HG03135 (cell line): ENCODE results near the gene EML1.

Experiments
- ATAC-seq: cut with Tn5 transposase; IDR thresholded peaks from one replicate; pipeline ENCODE4 v1.9.1; 2021; ENCODE audit warnings: mild to moderate bottlenecking, moderate library complexity; ENCODE audit not compliant: unreplicated experiment

EML1 gene, protein sequence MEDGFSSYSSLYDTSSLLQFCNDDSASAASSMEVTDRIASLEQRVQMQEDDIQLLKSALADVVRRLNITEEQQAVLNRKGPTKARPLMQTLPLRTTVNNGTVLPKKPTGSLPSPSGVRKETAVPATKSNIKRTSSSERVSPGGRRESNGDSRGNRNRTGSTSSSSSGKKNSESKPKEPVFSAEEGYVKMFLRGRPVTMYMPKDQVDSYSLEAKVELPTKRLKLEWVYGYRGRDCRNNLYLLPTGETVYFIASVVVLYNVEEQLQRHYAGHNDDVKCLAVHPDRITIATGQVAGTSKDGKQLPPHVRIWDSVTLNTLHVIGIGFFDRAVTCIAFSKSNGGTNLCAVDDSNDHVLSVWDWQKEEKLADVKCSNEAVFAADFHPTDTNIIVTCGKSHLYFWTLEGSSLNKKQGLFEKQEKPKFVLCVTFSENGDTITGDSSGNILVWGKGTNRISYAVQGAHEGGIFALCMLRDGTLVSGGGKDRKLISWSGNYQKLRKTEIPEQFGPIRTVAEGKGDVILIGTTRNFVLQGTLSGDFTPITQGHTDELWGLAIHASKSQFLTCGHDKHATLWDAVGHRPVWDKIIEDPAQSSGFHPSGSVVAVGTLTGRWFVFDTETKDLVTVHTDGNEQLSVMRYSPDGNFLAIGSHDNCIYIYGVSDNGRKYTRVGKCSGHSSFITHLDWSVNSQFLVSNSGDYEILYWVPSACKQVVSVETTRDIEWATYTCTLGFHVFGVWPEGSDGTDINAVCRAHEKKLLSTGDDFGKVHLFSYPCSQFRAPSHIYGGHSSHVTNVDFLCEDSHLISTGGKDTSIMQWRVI

DNA sequence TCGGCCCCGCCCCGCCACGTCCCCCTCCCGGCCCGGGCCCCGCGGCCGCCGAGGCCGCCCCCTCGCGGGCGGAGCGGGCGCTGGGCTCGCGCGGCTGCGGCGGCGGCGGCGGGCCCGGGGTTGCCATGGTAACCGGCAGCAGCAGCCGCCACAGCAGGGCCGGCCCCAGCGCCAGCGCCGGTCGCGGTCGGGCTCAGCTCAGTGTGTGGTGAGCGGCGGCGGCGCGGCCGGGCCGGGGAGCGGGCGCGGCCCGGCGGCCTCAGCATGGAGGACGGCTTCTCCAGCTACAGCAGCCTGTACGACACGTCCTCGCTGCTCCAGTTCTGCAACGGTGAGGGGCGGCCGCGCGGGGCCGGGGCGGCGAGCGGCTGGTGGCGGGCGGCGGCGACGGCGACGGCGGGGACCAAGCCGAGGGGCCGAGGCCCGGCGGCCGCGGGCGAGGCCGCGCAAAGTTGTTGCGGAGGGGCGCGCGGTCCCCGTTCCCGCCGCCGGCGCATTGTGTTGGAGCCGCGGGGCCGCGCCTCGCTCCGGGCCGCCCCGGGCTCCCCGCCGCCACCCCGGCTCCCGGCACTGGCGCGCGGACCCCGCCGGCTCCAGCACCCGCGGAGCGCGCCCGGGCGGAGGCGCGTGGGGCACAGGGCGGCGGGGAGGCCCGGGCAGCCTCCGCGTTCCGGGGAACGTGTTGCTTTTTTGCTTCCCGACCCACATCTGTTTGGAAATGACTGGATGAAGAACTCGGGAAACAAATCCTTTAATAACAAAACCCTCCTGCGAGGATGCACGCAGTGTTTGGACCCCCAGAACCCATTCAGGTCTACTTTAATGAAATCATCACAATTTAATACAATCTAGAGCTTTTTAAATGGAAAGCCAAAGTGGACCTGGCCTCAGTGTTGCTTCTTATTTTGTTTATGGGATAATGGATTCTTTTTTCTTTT lies at the start of gene EML1:
TSS of gene EML1 (plus strand) at position 201 of the 938 bp plus-strand sequence. CDS start at position 265, 64 bp downstream.
- peak; percentile 87 for ATAC-seq

DNA sequence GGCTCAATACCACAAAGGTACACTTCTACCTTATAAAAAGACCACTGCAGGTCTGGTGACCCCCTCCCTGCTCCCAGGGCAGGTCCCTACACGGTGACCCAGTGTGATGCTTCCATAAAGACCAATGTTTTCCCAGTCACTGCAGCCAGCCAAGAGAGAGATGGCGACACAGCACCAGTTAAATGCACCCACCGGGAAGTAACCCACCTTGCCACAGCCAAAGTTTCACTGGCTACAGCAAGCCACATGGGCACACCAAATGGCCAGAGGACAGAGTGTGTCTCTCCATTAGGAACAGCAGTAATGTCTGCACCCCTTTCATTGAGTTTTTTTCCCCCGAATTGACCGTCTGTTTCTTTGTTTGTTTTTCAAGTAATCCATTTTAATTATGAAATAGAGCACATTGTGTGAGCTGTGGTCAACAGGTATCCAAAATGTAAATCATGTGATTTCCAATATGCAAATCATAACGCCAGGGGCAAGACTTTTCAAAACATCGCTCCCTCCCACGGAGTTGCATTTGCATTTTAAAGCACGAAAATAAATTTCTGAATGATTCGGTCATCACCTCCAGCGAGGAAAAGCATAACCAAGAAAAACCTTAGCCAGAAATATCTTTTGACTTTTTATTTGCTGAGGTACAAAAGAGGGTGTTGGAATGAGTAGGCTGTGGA lies 48.9 kb upstream of the EML1 start:
- ATAC-seq, result no peak

- ATAC-seq, result no peak
Measured at GRCh38 chr14:99744873-99745224, 48.4 kb upstream of the EML1 start.

GRCh38 chr14:99745307-99745951 lies 47.8 kb upstream of the EML1 start:
- no peak for ATAC-seq

GRCh38 chr14:99747167-99747566 lies 46.0 kb upstream of the EML1 start:
- ATAC-seq, result no peak

GRCh38 chr14:99747582-99748330 lies 45.5 kb upstream of the EML1 start:
- ATAC-seq, result no peak

DNA sequence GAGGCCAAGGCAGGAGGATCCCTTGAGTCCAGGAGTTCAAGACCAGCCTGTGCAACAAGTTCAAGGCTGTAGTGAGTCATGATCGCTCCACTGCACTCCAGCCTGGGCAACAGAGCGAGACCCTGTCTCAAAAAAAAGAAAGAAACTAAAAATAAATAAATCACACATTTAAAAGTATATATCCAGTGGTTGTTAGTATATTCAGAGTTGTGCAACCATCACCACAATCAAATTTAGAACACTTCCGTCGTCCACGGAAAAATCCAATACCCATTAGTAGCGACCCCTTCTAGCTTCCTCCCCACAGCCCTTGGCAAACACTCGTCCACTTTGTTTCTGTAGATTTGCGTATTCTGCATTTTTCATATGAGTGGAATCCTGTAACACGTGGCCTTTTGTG lies 44.7 kb upstream of the EML1 start:
- no peak for ATAC-seq

DNA sequence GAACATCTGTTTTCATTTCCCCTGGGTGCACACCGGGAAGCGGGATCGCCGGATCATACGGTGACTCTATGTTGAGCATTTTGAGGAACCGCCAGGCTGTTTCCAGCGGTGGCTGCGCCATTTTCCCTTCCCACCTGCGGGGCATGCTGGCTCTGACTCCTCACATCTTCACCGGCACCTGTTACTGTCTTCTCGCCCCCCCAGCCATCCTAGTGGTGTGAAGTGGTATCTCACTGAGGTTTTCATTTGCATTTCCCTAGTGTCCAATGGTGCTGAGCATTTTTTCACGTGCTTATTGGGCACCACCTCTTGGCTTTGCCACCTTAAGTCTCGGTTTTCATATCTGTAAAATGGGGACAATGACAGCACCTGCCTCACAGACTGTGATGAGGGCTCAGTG lies 44.1 kb upstream of the EML1 start:
- no peak for ATAC-seq

DNA sequence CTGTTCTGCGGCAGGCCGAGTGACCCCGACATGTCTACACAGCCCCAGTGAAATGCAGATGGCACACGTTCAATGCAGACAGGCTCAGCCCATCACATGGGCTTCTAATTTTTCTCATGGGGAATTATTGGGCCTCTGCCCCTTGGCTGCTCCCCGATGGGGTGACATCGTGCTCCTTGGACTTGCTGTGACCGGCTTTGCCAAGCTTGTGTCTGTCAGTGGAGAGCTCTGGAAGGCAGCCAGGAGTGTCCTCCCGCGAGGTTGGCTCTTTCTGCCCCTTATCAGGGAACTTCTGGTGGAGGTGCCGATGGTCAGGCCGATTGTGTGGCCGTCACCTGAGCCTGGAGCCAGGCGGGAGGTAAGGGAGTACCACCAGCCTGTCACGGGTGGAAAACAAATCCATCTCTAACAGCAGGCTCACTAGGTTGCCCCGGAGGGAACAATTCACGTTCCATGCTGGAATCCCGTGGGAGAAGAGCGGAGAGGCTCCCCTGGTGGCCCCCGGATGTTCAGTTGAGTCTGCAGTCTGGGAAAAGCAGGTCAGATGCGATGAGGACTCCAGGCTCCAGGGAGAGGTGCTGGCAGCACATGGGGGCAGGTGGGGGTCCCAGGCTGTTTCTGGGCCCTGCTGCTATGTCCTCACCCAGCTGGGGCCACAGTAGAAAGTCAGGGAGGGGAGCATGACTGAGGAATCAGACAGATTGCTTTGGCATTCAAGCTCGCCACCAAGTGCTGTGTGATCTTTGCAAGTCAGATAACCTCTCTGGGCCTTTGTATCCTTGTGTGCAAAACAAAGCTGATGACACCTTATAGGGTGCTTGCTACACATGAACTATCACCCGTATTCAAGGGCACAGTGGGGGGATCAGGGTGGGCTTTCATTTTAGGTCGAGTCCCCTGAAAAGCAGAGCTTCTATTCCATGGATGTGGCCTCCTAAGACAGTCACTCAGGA lies 43.2 kb upstream of the EML1 start:
- no peak for ATAC-seq

- no peak for ATAC-seq
Measured at GRCh38 chr14:99750746-99751450, 42.3 kb upstream of the EML1 start.

GRCh38 chr14:99751539-99752485 lies 41.4 kb upstream of the EML1 start:
- ATAC-seq, result no peak

DNA sequence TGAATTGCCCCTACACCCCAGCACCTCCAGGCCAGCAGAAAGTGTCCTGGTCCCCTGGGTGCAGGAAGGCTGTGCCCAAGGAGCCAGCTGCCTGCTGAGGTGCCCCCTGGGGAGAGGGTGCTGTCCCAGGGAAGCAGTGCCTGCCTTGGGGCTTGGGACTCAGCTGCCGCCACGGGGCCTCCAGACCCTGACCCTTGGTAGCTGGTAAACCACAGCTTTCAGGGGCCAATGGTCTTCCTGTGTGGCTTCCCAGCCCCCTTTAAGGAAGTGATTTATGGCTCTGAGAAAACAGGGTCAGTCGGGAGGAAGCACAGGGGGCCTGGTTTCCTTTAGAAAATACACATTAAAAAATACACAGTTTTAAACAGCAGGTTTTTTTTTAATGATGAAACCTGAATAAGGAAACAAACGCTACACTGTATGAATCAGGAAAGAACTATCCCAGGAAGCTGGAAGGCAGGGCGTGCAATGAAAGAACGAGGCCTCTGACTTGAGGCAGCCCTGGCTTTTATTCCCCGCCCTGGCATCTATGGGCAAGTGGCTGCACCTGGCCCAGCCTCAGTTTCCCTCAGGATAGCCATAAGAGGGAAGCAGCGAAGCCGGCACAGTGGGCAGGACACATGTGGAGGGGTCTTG lies 40.6 kb upstream of the EML1 start:
- ATAC-seq, result no peak

- no peak for ATAC-seq
Measured at GRCh38 chr14:99753225-99754140, 39.7 kb upstream of the EML1 start.

DNA sequence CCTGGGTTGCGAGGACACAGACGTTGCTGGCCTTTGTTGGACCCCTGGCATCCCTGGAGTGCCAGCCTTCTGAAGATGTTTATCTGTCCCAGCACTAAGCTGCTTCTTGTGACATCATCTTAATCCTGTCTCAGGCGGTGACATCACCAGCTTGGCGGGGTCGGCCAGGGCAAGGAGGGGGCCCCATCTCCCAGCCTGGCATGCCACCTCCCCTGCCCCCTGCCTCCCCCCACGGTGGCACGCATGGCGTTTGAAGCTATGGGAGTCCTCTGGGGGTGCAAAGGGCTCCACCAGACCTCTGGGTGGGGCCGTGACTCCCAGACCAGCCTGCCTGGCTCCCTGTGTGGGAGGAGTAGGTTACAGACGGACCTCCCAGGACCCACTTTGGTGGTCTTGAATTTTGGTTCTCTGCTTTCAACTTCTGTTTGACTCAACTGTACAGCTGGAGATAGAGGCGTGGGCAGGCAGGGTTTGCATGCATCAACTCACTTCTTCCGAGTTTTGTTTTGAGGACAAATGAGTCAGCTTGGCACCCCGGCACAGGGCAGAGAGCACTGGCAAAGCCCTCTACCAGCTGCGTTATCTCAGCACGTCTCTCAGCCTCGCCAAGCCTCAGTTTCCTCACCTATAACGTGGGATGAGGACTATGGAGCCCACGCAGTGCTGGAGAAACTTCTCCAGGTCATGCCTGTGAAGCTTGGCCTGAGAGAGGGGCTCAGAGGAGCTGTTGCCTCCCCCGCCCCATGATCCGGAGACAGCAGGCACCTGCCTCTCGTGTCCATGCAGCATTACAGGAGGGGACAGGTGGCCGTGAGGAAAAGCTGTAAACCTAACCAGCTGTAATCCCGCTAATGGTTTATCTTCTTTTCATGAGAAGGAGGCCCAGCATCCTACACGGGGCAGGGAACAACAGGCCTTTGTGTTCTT lies 38.8 kb upstream of the EML1 start:
- ATAC-seq, result no peak
